IMR-90 (cell line): ENCODE results near the gene PROCR. TPM values are rescaled to one million over a fixed set of nuclear protein-coding genes. Genes with fewer than 3 reads are reported as not detected.

Source experiments
- ATAC-seq: fragments of 200-7000 bp; cut with Tn5 transposase; 2 replicates; pipeline ENCODE4 v1.9.1; 2020; ENCODE audit warnings: low read depth, mild to moderate bottlenecking, moderate library complexity
- BruUV-seq: library from RNA; stranded (reverse); fragments of 400-500 nt; replicated peaks from 2 replicates; lab custom pipeline; 2021; lab: Mats Ljungman, UMichigan
- CTCF ChIA-PET: fragments of 300-600 bp; formaldehyde crosslinking; extraction: SDS; loops from one replicate; lab custom pipeline; 2021; ENCODE audit warnings: antibody characterized with exemption; lab: Yijun Ruan, JAX
- POLR2A ChIA-PET: fragments of 300-600 bp; sonication (Branson Sonifier 250); formaldehyde crosslinking; loops from one replicate; lab custom pipeline; 2022; ENCODE audit warnings: antibody characterized with exemption; ENCODE audit not compliant: unreplicated experiment; lab: Charles Lee
- DNase-seq: peaks from one replicate; pipeline ENCODE4 v3.0.0; 2013
- H2AFZ ChIP-seq: replicated peaks from 2 replicates; pipeline ENCODE3; 2013; ENCODE audit warnings: low read length, mild to moderate bottlenecking; ENCODE audit not compliant: poor library complexity
- H2AK5ac ChIP-seq: 2 replicates; pipeline ENCODE4 v1.6.1; 2013; ENCODE audit warnings: low read depth, low read length, inconsistent platforms
- H2AK9ac ChIP-seq: replicated peaks from 2 replicates; pipeline ENCODE3; 2013; ENCODE audit warnings: mild to moderate bottlenecking, low read depth, low read length, moderate library complexity; ENCODE audit not compliant: poor library complexity
- H2BK120ac ChIP-seq: 2 replicates; pipeline ENCODE4 v1.6.1; 2013; ENCODE audit warnings: low read depth, low read length, inconsistent platforms
- H2BK15ac ChIP-seq: 3 replicates; pipeline ENCODE4 v1.6.1; 2013; ENCODE audit warnings: low read depth, low read length, inconsistent platforms
- H2BK20ac ChIP-seq: 2 replicates; pipeline ENCODE4 v1.6.1; 2013; ENCODE audit warnings: low read depth, mild to moderate bottlenecking, inconsistent platforms, low read length, moderate library complexity
- H2BK5ac ChIP-seq: 2 replicates; pipeline ENCODE4 v1.6.1; 2013; ENCODE audit warnings: mild to moderate bottlenecking, low read depth, low read length, inconsistent platforms; ENCODE audit not compliant: poor library complexity, severe bottlenecking
- H3K14ac ChIP-seq: replicated peaks from 2 replicates; pipeline ENCODE4 v1.6.1; 2013; ENCODE audit warnings: low read depth, low read length, inconsistent platforms
- H3K18ac ChIP-seq: 2 replicates; pipeline ENCODE4 v1.6.1; 2013; ENCODE audit warnings: low read depth, low read length, control low read depth
- H3K23ac ChIP-seq: 2 replicates; pipeline ENCODE4 v1.6.1; 2013; ENCODE audit warnings: low read depth, low read length, inconsistent platforms
- H3K27ac ChIP-seq: 2 replicates; pipeline ENCODE4 v1.5.1; 2013; ENCODE audit warnings: mild to moderate bottlenecking, control low read depth, low read length; ENCODE audit not compliant: insufficient read depth
- H3K27me3 ChIP-seq: 2 replicates; pipeline ENCODE4 v1.6.1; 2013; ENCODE audit warnings: low read length; ENCODE audit not compliant: control insufficient read depth, insufficient read depth
- H3K36me3 ChIP-seq: 2 replicates; pipeline ENCODE4 v1.6.1; 2013; ENCODE audit warnings: low read length, mixed read lengths; ENCODE audit not compliant: control insufficient read depth, insufficient read depth
- H3K4ac ChIP-seq: 2 replicates; pipeline ENCODE4 v1.6.1; 2013; ENCODE audit warnings: low read depth, low read length, inconsistent platforms
- H3K4me1 ChIP-seq: 2 replicates; pipeline ENCODE4 v1.6.1; 2013; ENCODE audit warnings: low read length, mixed read lengths; ENCODE audit not compliant: control insufficient read depth, insufficient read depth
- H3K4me2 ChIP-seq: 2 replicates; pipeline ENCODE4 v1.6.1; 2013; ENCODE audit warnings: low read depth, mild to moderate bottlenecking, control low read depth, low read length, moderate library complexity
- H3K4me3 ChIP-seq: 2 replicates; pipeline ENCODE4 v1.5.1; 2013; ENCODE audit warnings: low read depth, mild to moderate bottlenecking, control low read depth, low read length, moderate library complexity; ENCODE audit not compliant: insufficient read depth
- H3K56ac ChIP-seq: 2 replicates; pipeline ENCODE4 v1.6.1; 2013; ENCODE audit warnings: low read length, inconsistent platforms; ENCODE audit not compliant: insufficient read depth; ENCODE audit errors: extremely low read depth
- H3K79me1 ChIP-seq, 2 experiments: 2 replicates each; pipeline ENCODE4 v1.6.1; 2013; ENCODE audit warnings: low read length in 2 of 2, inconsistent platforms in 1 of 2, low read depth in 1 of 2
- H3K9ac ChIP-seq: 2 replicates; pipeline ENCODE4 v1.6.1; 2013; ENCODE audit warnings: low read depth, low read length, control low read depth
- H3K9me1 ChIP-seq: 2 replicates; pipeline ENCODE4 v1.6.1; 2013; ENCODE audit warnings: low read length, inconsistent platforms; ENCODE audit not compliant: insufficient read depth
- H3K9me3 ChIP-seq: 2 replicates; pipeline ENCODE4 v1.6.1; 2013; ENCODE audit warnings: low read length; ENCODE audit not compliant: control insufficient read depth, insufficient read depth
- H4K20me1 ChIP-seq: 2 replicates; pipeline ENCODE4 v1.6.1; 2013; ENCODE audit warnings: low read length, inconsistent platforms; ENCODE audit not compliant: insufficient read depth
- H4K5ac ChIP-seq: 2 replicates; pipeline ENCODE4 v1.6.1; 2013; ENCODE audit warnings: mild to moderate bottlenecking, low read depth, low read length, control low read depth
- H4K8ac ChIP-seq, 2 experiments: 2 replicates each; pipeline ENCODE4 v1.6.1; 2013; ENCODE audit warnings: low read depth in 2 of 2, low read length in 2 of 2, control low read depth in 1 of 2, inconsistent platforms in 1 of 2
- H4K91ac ChIP-seq: 2 replicates; pipeline ENCODE4 v1.6.1; 2013; ENCODE audit warnings: low read depth, low read length, inconsistent platforms; ENCODE audit not compliant: insufficient read depth
- CEBPB ChIP-seq: IDR thresholded peaks from 2 replicates; pipeline ENCODE4 v1.6.1; 2012; ENCODE audit warnings: low read depth, low read length, improper control_type of control experiment
- MAZ ChIP-seq: IDR thresholded peaks from 2 replicates; pipeline ENCODE4 v1.6.1; 2012; ENCODE audit warnings: low read depth, mild to moderate bottlenecking, low read length, improper control_type of control experiment, moderate library complexity, borderline replicate concordance
- RAD21 ChIP-seq: IDR thresholded peaks from 2 replicates; pipeline ENCODE4 v1.6.1; 2012; ENCODE audit warnings: low read length, improper control_type of control experiment
- WGBS, 2 experiments: methylation state at CpG; one replicate each; pipeline versions ENCODE4 v1.1.5 to v1.1.7; 2013; ENCODE audit warnings: missing lambda C conversion rate in 2 of 2; ENCODE audit not compliant: insufficient read length in 1 of 2; ENCODE audit errors: extremely low coverage in 2 of 2; 5-methylcytosine and 5-hydroxymethylcytosine counted together
- dilution Hi-C: fragments of 300-500 bp; cut with HindIII; formaldehyde crosslinking; loops from one replicate; pipeline ENCODE4 v1.14.3; 2018; ENCODE audit warnings: low sequenced_read_pairs; ENCODE audit not compliant: unreplicated experiment
- in situ Hi-C: fragments of 300-500 bp; cut with MboI; formaldehyde crosslinking; loops from 3 replicates; pipeline ENCODE4 v1.14.3; 2019; ENCODE audit warnings: low sequenced_read_pairs, inconsistent platforms, mixed read lengths
- intact Hi-C: fragments of 100-400 bp; cut with micrococcal nuclease; formaldehyde crosslinking; loops from 2 replicates; pipeline ENCODE4 v1.10.0; 2022
- polyA plus RNA-seq, 3 experiments: library from polyadenylated mRNA; depleted of rRNA; stranded (reverse); fragments of >200 nt; gene quantifications; 2 replicates each; pipeline ENCODE4 v1.2.3, GENCODE V29; 2012; ENCODE audit warnings: low replicate concordance in 1 of 3
- total RNA-seq: library from RNA; depleted of rRNA; stranded (reverse); fragments of >200 nt; gene quantifications from 2 replicates; pipeline ENCODE4 v1.2.3, GENCODE V29; 2012

Gene PROCR
- total and polyA plus RNA-seq, 2 of the 4 experiments (the other 2 are of a cell fraction): 36.4 to 41.9 TPM

DNA sequence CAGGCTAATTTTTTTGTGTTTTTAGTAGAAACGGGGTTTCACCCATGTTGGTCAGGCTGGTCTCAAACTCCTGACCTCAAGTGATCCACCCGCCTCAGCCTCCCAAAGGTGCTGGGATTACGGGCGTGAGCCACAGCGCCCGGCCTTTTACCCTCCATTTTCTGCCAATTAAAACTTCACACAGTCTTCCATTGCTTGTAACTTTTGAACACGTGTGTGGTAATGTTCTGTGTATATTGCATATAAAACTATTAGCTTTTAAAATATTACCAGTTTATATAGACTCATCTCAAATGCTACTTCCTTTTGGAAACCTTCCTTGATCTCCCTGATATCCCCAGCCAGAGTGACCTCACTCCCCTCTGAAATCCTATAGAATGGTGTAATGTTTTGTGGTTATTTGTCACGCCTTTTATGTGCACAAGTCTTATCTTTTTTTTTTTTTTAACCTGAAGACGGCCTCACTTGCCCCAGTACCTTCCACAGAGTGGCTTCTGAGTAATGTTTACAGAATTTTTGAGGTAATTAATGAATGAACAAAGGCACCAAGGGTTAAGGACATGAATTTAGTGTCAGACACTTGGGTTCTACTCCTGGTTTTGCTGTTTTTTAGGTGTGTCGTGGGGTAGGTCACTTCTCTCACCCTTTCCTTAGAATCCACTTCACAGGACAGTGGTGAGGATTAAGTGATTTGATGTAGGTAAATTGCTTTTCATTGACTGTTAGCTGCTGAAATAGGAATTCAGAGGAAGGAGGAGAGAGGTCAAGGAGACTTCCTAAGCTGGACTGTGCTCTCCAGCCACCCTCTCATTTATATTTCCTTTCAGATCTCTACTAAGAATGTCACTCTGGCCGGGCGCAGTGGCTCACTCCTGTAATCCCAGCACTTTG lies 43.4 kb downstream of the PROCR start:
- Histone ChIP-seq H2BK120ac (no peak overlapping the region), H3K27ac (no peak overlapping the region), H3K9ac (no peak overlapping the region), H4K8ac (no peak overlapping the region), H3K9me1 (no peaks in the 10 kb centered on the region), H4K5ac (no peak overlapping the region), H3K79me1 (no peaks in the 10 kb centered on the region), H3K18ac (no peak overlapping the region), H2AFZ (no peak overlapping the region), H2BK20ac (no peak overlapping the region), H3K4me3 (no peak overlapping the region), H2BK5ac (no peak overlapping the region), H3K23ac (no peak overlapping the region), H2AK9ac (no peak overlapping the region), H4K20me1 (no peaks in the 10 kb centered on the region; the same call in 1 of the 2 replicates), H3K4me1 (peaks cover 6% of the 10 kb centered on the region), H4K91ac (no peak overlapping the region), H3K14ac (no peak overlapping the region), H3K36me3 (no peaks in the 10 kb centered on the region), H3K27me3 (no peaks in the 10 kb centered on the region), H3K9me3 (no peaks in the 10 kb centered on the region), H3K56ac (no peak overlapping the region), H2BK15ac (no peak overlapping the region), H3K4me2 (no peak overlapping the region), H2AK5ac (no peak overlapping the region), H3K4ac (no peak overlapping the region)
- peak; percentile 68 for ATAC-seq
- intact Hi-C loops: no loop called here
- CTCF ChIA-PET: no interaction called here
- 100% methylated on average over 2 of the region's 12 CpGs; no CpG with 5 or more reads in 1 of the 2 experiments for WGBS, 2 experiments
- TF ChIP-seq CEBPB (peak; percentile 22; the same call in 1 of the 2 replicates), MAZ (no peak), RAD21 (no peak)
- DNase-seq: peak; percentile 79
- dilution Hi-C loops: no loop called here
- no TSS peak for BruUV-seq
- in situ Hi-C loops: no loop called here
- POLR2A ChIA-PET: no interaction called here
